ENCODE results near the gene UROD. TPM values are rescaled to one million over a fixed set of nuclear protein-coding genes. Genes with fewer than 3 reads are reported as not detected.

UROD gene
- total and polyA plus RNA-seq, 4 donors: 78.5 to 717 (median 102) TPM

DNA sequence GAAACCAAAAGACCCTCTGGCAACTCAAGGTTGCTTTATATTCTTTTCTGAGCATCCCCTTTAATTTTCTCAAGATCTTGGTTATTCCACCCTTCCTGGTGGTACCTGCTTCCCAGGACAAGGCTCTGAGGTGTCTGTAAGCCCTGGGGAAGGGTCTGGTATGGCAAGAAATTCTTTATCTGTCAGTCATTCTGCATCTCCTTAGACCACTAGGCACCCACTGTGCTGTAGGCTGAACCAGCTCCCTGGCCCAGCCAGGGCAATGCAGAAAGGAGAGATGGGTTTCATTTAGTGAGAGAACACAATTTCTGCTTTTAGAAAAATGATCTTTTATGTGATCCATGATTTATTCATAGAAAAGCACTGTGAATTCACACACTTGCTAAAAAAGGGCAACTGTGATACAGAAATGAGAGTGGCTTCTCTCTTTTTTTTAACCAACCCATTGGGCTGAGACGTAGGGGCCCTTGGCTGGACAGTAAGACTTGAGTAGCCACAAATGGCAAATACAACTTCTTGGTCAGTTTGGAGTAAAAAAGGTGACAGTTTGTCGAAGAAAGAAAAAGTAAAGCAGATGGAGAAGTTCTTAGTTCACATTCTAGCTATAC is 4.1 kb downstream of the UROD start:
- DNase-seq (ENCODE audit: low spot score): no peak
- Histone ChIP-seq H3K9me3 (ENCODE audit: control insufficient read depth in 4 of 4, low read length in 3 of 4) (no peaks in the 10 kb centered on the region), H3K27ac (ENCODE audit: low read depth in 1 of 2, low read length in 2 of 2) (no peak overlapping the region), H3K36me3 (ENCODE audit: control insufficient read depth in 4 of 4, insufficient read depth in 3 of 4, low read depth in 1 of 4, low read length in 3 of 4) (peaks cover 0 to 7% (median 1%) of the 10 kb centered on the region in 4 donors), H3K27me3 (ENCODE audit: control insufficient read depth in 4 of 4, insufficient read depth in 4 of 4, low read length in 3 of 4) (no peaks in the 10 kb centered on the region), H3K4me3 (ENCODE audit: low read depth in 1 of 3, low read length in 3 of 3) (no peak overlapping the region), H3K9ac (ENCODE audit: low read depth in 1 of 2, low read length in 2 of 2) (no peak overlapping the region), H3K4me1 (ENCODE audit: control insufficient read depth in 4 of 4, insufficient read depth in 4 of 4, low read length in 3 of 4) (peaks cover 6 to 41% (median 28%) of the 10 kb centered on the region in 4 donors)
- TF ChIP-seq FOXA2 (IDR thresholded peaks at IDR 0.05): no peak
- TF ChIP-seq TAF1 (conservative IDR thresholded peaks at IDR 0.05): no peak
- no peak for TF ChIP-seq RXRA (IDR thresholded peaks at IDR 0.05)
- no peak for TF ChIP-seq FOXA1 (IDR thresholded peaks at IDR 0.05)
- no peak for TF ChIP-seq GABPA (IDR thresholded peaks at IDR 0.05 in 1 of 2, conservative IDR thresholded peaks at IDR 0.05 in 1 of 2)
- TF ChIP-seq SP1 (IDR thresholded peaks at IDR 0.05): no peak
- no peak for TF ChIP-seq RAD21 (IDR thresholded peaks at IDR 0.05)
- TF ChIP-seq NR2F2 (IDR thresholded peaks at IDR 0.05): no peak
- TF ChIP-seq, protein P1, sequence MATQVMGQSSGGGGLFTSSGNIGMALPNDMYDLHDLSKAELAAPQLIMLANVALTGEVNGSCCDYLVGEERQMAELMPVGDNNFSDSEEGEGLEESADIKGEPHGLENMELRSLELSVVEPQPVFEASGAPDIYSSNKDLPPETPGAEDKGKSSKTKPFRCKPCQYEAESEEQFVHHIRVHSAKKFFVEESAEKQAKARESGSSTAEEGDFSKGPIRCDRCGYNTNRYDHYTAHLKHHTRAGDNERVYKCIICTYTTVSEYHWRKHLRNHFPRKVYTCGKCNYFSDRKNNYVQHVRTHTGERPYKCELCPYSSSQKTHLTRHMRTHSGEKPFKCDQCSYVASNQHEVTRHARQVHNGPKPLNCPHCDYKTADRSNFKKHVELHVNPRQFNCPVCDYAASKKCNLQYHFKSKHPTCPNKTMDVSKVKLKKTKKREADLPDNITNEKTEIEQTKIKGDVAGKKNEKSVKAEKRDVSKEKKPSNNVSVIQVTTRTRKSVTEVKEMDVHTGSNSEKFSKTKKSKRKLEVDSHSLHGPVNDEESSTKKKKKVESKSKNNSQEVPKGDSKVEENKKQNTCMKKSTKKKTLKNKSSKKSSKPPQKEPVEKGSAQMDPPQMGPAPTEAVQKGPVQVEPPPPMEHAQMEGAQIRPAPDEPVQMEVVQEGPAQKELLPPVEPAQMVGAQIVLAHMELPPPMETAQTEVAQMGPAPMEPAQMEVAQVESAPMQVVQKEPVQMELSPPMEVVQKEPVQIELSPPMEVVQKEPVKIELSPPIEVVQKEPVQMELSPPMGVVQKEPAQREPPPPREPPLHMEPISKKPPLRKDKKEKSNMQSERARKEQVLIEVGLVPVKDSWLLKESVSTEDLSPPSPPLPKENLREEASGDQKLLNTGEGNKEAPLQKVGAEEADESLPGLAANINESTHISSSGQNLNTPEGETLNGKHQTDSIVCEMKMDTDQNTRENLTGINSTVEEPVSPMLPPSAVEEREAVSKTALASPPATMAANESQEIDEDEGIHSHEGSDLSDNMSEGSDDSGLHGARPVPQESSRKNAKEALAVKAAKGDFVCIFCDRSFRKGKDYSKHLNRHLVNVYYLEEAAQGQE (IDR thresholded peaks at IDR 0.05): no peak
- TF ChIP-seq, protein P2, sequence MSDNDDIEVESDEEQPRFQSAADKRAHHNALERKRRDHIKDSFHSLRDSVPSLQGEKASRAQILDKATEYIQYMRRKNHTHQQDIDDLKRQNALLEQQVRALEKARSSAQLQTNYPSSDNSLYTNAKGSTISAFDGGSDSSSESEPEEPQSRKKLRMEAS (IDR thresholded peaks at IDR 0.05): no peak
- TF ChIP-seq, protein P3, sequence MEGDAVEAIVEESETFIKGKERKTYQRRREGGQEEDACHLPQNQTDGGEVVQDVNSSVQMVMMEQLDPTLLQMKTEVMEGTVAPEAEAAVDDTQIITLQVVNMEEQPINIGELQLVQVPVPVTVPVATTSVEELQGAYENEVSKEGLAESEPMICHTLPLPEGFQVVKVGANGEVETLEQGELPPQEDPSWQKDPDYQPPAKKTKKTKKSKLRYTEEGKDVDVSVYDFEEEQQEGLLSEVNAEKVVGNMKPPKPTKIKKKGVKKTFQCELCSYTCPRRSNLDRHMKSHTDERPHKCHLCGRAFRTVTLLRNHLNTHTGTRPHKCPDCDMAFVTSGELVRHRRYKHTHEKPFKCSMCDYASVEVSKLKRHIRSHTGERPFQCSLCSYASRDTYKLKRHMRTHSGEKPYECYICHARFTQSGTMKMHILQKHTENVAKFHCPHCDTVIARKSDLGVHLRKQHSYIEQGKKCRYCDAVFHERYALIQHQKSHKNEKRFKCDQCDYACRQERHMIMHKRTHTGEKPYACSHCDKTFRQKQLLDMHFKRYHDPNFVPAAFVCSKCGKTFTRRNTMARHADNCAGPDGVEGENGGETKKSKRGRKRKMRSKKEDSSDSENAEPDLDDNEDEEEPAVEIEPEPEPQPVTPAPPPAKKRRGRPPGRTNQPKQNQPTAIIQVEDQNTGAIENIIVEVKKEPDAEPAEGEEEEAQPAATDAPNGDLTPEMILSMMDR (IDR thresholded peaks at IDR 0.05; ENCODE audit: low read depth, low read length, missing input control): no peak
- TF ChIP-seq, protein P4, sequence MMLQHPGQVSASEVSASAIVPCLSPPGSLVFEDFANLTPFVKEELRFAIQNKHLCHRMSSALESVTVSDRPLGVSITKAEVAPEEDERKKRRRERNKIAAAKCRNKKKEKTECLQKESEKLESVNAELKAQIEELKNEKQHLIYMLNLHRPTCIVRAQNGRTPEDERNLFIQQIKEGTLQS (IDR thresholded peaks at IDR 0.05): no peak
- TF ChIP-seq JUND (IDR thresholded peaks at IDR 0.05): no peak
- WGBS: 90% methylated on average over 2 of the region's 2 CpGs

DNA sequence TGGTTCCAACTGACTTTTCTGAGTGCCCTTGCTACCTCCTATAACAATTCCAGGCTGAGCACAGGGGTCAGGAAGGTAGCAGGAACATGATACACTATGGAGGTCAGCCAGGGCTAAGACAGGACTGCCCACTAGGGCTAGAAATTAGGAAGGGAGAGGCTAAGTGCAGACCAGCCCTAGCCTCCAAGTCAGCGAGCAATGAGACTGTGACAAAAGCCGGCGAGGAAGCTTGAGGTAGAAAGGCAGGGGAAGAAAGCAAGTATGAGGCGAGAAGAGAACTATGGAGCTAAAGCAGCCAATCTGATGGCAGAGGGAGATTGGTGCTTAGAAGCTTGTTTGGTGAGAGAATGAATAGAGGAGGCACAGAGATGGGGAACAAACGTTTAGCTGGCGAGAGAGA is 4.7 kb downstream of the UROD start:
- Histone ChIP-seq H3K4me3 (ENCODE audit: low read depth in 1 of 3, low read length in 3 of 3) (no peak overlapping the region), H3K27ac (ENCODE audit: low read depth in 1 of 2, low read length in 2 of 2) (no peak overlapping the region), H3K9me3 (ENCODE audit: control insufficient read depth in 4 of 4, low read length in 3 of 4) (no peaks in the 10 kb centered on the region), H3K9ac (ENCODE audit: low read depth in 1 of 2, low read length in 2 of 2) (no peak overlapping the region), H3K36me3 (ENCODE audit: control insufficient read depth in 4 of 4, insufficient read depth in 3 of 4, low read depth in 1 of 4, low read length in 3 of 4) (peaks cover 0 to 7% (median 1%) of the 10 kb centered on the region in 4 donors), H3K4me1 (ENCODE audit: control insufficient read depth in 4 of 4, insufficient read depth in 4 of 4, low read length in 3 of 4) (peaks cover 2 to 35% (median 22%) of the 10 kb centered on the region in 4 donors), H3K27me3 (ENCODE audit: control insufficient read depth in 4 of 4, insufficient read depth in 4 of 4, low read length in 3 of 4) (no peaks in the 10 kb centered on the region)
- TF ChIP-seq, protein P2 (IDR thresholded peaks at IDR 0.05): no peak
- TF ChIP-seq NR2F2 (IDR thresholded peaks at IDR 0.05): no peak
- TF ChIP-seq, protein P1 (IDR thresholded peaks at IDR 0.05): no peak
- no peak for TF ChIP-seq FOXA1 (IDR thresholded peaks at IDR 0.05)
- TF ChIP-seq, protein P5, sequence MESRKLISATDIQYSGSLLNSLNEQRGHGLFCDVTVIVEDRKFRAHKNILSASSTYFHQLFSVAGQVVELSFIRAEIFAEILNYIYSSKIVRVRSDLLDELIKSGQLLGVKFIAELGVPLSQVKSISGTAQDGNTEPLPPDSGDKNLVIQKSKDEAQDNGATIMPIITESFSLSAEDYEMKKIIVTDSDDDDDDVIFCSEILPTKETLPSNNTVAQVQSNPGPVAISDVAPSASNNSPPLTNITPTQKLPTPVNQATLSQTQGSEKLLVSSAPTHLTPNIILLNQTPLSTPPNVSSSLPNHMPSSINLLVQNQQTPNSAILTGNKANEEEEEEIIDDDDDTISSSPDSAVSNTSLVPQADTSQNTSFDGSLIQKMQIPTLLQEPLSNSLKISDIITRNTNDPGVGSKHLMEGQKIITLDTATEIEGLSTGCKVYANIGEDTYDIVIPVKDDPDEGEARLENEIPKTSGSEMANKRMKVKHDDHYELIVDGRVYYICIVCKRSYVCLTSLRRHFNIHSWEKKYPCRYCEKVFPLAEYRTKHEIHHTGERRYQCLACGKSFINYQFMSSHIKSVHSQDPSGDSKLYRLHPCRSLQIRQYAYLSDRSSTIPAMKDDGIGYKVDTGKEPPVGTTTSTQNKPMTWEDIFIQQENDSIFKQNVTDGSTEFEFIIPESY (IDR thresholded peaks at IDR 0.05): no peak
- no peak for TF ChIP-seq FOXA2 (IDR thresholded peaks at IDR 0.05)
- no peak for TF ChIP-seq GABPA (IDR thresholded peaks at IDR 0.05 in 1 of 2, conservative IDR thresholded peaks at IDR 0.05 in 1 of 2)
- no peak for TF ChIP-seq RAD21 (IDR thresholded peaks at IDR 0.05)
- TF ChIP-seq HNF4A (conservative IDR thresholded peaks at IDR 0.05): no peak
- TF ChIP-seq, protein P4 (IDR thresholded peaks at IDR 0.05): no peak
- WGBS: 77% methylated on average over 6 of the region's 6 CpGs
- no peak for DNase-seq (ENCODE audit: low spot score)

Measured in liver (tissue), 9 donors.